Peyer's patch (tissue), 4 donors: ENCODE results near the gene GPC6. TPM values are rescaled to one million over a fixed set of nuclear protein-coding genes. Genes with fewer than 3 reads are reported as not detected.

Experiments
- DNase-seq, 3 donors: peaks; one replicate each; pipeline ENCODE4 v3.0.0-alpha.2; 2017 to 2019
- H3K27ac ChIP-seq, 4 donors: fragments of 200-600 bp; sonication (generic); one replicate each; pipeline ENCODE4 v1.5.1; 2016 to 2019
- H3K27me3 ChIP-seq, 2 donors: fragments of 200-600 bp; sonication (generic); one replicate each; pipeline ENCODE4 v1.5.1; 2019
- H3K36me3 ChIP-seq, 3 donors: fragments of 200-600 bp; sonication (generic); one replicate each; pipeline ENCODE4 v1.5.1; 2016 to 2019
- H3K4me1 ChIP-seq, 4 donors: fragments of 200-600 bp; sonication (generic); one replicate each; pipeline ENCODE4 v1.5.1; 2016 to 2019
- H3K4me3 ChIP-seq, 4 donors: fragments of 200-600 bp; sonication (generic); 1 replicate in 3 of 4; 2 replicates in 1 of 4; pipeline ENCODE4 v1.5.1; 2016 to 2019; ENCODE audit warnings: mild to moderate bottlenecking in 1 of 4
- H3K9me3 ChIP-seq, 4 donors: fragments of 200-600 bp; sonication (generic); one replicate each; pipeline ENCODE4 v1.5.1; 2016 to 2019; ENCODE audit warnings: mild to moderate bottlenecking in 1 of 4
- CTCF ChIP-seq, 6 experiments: fragments of 450-650 bp in 4 of 6; fragments of 200-600 bp in 2 of 6; sonication (generic) in 1 of 6; IDR thresholded peaks; one replicate each; pipeline ENCODE4 v1.5.1; 2017 to 2019; ENCODE audit warnings: antibody characterized with exemption in 6 of 6, mild to moderate bottlenecking in 3 of 6, moderate library complexity in 1 of 6
- POLR2A ChIP-seq, 2 donors: fragments of 450-650 bp; IDR thresholded peaks; one replicate each; pipeline ENCODE4 v1.5.1; 2017; ENCODE audit warnings: antibody characterized with exemption in 2 of 2, mild to moderate bottlenecking in 2 of 2, moderate library complexity in 2 of 2
- total RNA-seq, 4 donors: library from RNA; depleted of rRNA; stranded (reverse); fragments of >200 nt; gene quantifications; one replicate each; pipeline ENCODE4 v1.1.0, GENCODE V29; 2016

GPC6 gene
- total RNA-seq, 4 donors from 2014 or later, result 1.6 to 13.2 (median 2.6) TPM

DNA sequence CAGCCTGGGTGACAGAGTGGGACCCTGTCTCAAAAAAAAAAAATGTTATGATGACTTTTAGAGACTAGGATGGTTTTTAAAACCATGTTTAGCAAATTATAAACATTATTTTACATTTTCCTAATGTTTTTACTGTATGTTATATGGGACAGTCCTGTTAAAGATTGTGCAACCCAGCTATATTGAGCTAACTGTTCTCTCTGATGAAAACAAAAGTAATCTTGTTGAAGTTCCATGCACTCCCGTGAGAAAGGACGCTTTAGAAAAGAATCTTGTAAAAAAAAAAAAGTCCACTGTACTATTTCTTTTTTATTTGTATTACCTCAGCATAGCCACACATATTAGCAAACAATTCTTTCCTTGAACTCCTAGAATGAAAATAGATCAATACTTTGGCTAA lies 801.6 kb downstream of the GPC6 start:
- no peaks in the 10 kb centered on the region for H3K36me3 ChIP-seq
- H3K9me3 ChIP-seq, result no peaks in the 10 kb centered on the region
- H3K4me3 ChIP-seq, result no peak overlapping the region
- no peak for TF ChIP-seq POLR2A (IDR thresholded peaks at IDR 0.05)
- no peak for TF ChIP-seq CTCF (IDR thresholded peaks at IDR 0.05)
- H3K27me3 ChIP-seq, result no peaks in the 10 kb centered on the region
- no peak for DNase-seq
- H3K4me1 ChIP-seq, result no peaks in the 10 kb centered on the region
- H3K27ac ChIP-seq, result no peak overlapping the region

DNA sequence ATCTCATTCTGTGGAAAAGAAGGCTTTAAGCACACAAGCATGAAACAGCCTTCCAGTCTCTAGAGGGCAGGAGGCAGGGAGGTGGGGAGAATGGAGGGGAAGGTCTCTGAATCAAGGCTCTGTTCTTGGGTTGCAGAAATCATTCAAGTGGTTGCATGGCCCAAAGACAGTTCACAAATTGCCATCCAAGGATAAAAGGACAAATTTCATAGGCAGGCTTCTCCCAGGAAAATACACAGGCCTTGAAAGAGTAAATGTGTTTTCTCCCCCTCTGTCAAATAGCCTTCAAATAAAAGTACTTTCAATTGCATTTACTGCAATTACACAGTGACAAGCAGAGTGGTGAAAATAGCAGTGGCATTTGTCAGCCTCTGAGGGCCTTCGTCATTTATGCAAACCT lies 802.0 kb downstream of the GPC6 start:
- no peaks in the 10 kb centered on the region for H3K9me3 ChIP-seq
- no peak for DNase-seq
- H3K36me3 ChIP-seq, result no peaks in the 10 kb centered on the region
- H3K4me1 ChIP-seq, result no peaks in the 10 kb centered on the region
- TF ChIP-seq POLR2A (IDR thresholded peaks at IDR 0.05), result no peak
- no peak for TF ChIP-seq CTCF (IDR thresholded peaks at IDR 0.05)
- no peaks in the 10 kb centered on the region for H3K27me3 ChIP-seq
- H3K27ac ChIP-seq, result no peak overlapping the region
- H3K4me3 ChIP-seq, result no peak overlapping the region

- no peak for TF ChIP-seq POLR2A (IDR thresholded peaks at IDR 0.05)
- no peak for TF ChIP-seq CTCF (IDR thresholded peaks at IDR 0.05)
- Histone ChIP-seq H3K36me3 (no peaks in the 10 kb centered on the region), H3K4me3 (no peak overlapping the region), H3K27ac (no peak overlapping the region), H3K9me3 (no peaks in the 10 kb centered on the region), H3K4me1 (no peaks in the 10 kb centered on the region), H3K27me3 (no peaks in the 10 kb centered on the region)
- no peak for DNase-seq
Observed at GRCh38 chr13:94030415-94031119, 804.0 kb downstream of the GPC6 start.

GRCh38 chr13:94031609-94032008 lies 805.0 kb downstream of the GPC6 start:
- no peak for TF ChIP-seq CTCF (IDR thresholded peaks at IDR 0.05)
- no peak for TF ChIP-seq POLR2A (IDR thresholded peaks at IDR 0.05)
- H3K27me3 ChIP-seq, result no peaks in the 10 kb centered on the region
- DNase-seq, result no peak

GRCh38 chr13:94033098-94033497 lies 806.5 kb downstream of the GPC6 start:
- H3K4me1 ChIP-seq, result no peaks in the 10 kb centered on the region
- H3K36me3 ChIP-seq, result no peaks in the 10 kb centered on the region
- no peaks in the 10 kb centered on the region for H3K27me3 ChIP-seq
- H3K9me3 ChIP-seq, result no peaks in the 10 kb centered on the region
- no peak overlapping the region for H3K4me3 ChIP-seq
- no peak for TF ChIP-seq CTCF (IDR thresholded peaks at IDR 0.05)
- no peak for TF ChIP-seq POLR2A (IDR thresholded peaks at IDR 0.05)
- H3K27ac ChIP-seq, result no peak overlapping the region
- no peak for DNase-seq

More at GRCh38 chr13:94031609-94032008, 805.0 kb downstream of the GPC6 start:
- Histone ChIP-seq H3K9me3 (no peaks in the 10 kb centered on the region), H3K27ac (no peak overlapping the region), H3K4me3 (no peak overlapping the region), H3K36me3 (no peaks in the 10 kb centered on the region), H3K4me1 (no peaks in the 10 kb centered on the region)
